Muscle layer of colon (tissue), 2 donors: Measurements from ENCODE around the gene CYCS.
"Not testable (repeated sequence)": the region's sequence is repeated elsewhere in the genome, so short reads cannot be mapped to it uniquely, and the experiment has no call there.

ENCODE experiments used
- H3K27ac ChIP-seq: one replicate; pipeline ENCODE4 v1.7.0; 2013; ENCODE audit warnings: low read depth, mild to moderate bottlenecking, low read length, moderate library complexity
- H3K27me3 ChIP-seq, 2 donors: one replicate each; pipeline ENCODE4 v1.7.0; 2013; ENCODE audit warnings: low read length in 2 of 2, mild to moderate bottlenecking in 2 of 2; ENCODE audit not compliant: insufficient read depth in 2 of 2, control insufficient read depth in 1 of 2
- H3K36me3 ChIP-seq: one replicate; pipeline ENCODE4 v1.7.0; 2013; ENCODE audit warnings: mild to moderate bottlenecking, low read length; ENCODE audit not compliant: insufficient read depth
- H3K4me1 ChIP-seq: one replicate; pipeline ENCODE4 v1.7.0; 2013; ENCODE audit warnings: mild to moderate bottlenecking, low read length; ENCODE audit not compliant: insufficient read depth
- H3K4me3 ChIP-seq, 2 donors: one replicate each; pipeline ENCODE4 v1.7.0; 2013; ENCODE audit warnings: low read length in 2 of 2, low read depth in 1 of 2, mild to moderate bottlenecking in 1 of 2, moderate library complexity in 1 of 2
- H3K9ac ChIP-seq: one replicate; pipeline ENCODE4 v1.7.0; 2013; ENCODE audit warnings: low read length
- H3K9me3 ChIP-seq: one replicate; pipeline ENCODE4 v1.7.0; 2013; ENCODE audit warnings: mild to moderate bottlenecking, low read length
- donor health status: abdominal sarcoma.
- donor health status: Adenocarcinoma of cecum.

The CYCS gene

GRCh38 chr7:25091176-25091575 lies 33.9 kb downstream of the CYCS start:
- Histone ChIP-seq H3K36me3 (no peaks in the 10 kb centered on the region), H3K27me3 (no peaks in the 10 kb centered on the region), H3K9ac (no peak overlapping the region), H3K4me3 (no peak overlapping the region), H3K9me3 (no peaks in the 10 kb centered on the region), H3K4me1 (no peaks in the 10 kb centered on the region), H3K27ac (no peak overlapping the region)

GRCh38 chr7:25090374-25090773 lies 34.7 kb downstream of the CYCS start:
- Histone ChIP-seq H3K36me3 (no peaks in the 10 kb centered on the region), H3K9ac (no peak overlapping the region), H3K4me3 (no peak overlapping the region), H3K27ac (no peak overlapping the region), H3K4me1 (no peaks in the 10 kb centered on the region), H3K9me3 (no peaks in the 10 kb centered on the region), H3K27me3 (no peaks in the 10 kb centered on the region)

GRCh38 chr7:25087855-25088254 lies 37.2 kb downstream of the CYCS start:
- no peaks in the 10 kb centered on the region for H3K36me3 ChIP-seq
- no peaks in the 10 kb centered on the region for H3K4me1 ChIP-seq
- no peak overlapping the region for H3K9ac ChIP-seq
- H3K9me3 ChIP-seq: no peaks in the 10 kb centered on the region
- H3K4me3 ChIP-seq: no peak overlapping the region
- no peak overlapping the region for H3K27ac ChIP-seq
- no peaks in the 10 kb centered on the region for H3K27me3 ChIP-seq

GRCh38 chr7:25084821-25085220 lies 40.2 kb downstream of the CYCS start:
- Histone ChIP-seq H3K27ac (no peak overlapping the region), H3K4me3 (no peak overlapping the region), H3K4me1 (no peaks in the 10 kb centered on the region), H3K27me3 (no peaks in the 10 kb centered on the region), H3K9ac (no peak overlapping the region), H3K36me3 (no peaks in the 10 kb centered on the region), H3K9me3 (no peaks in the 10 kb centered on the region)

- Histone ChIP-seq H3K27ac (no peak overlapping the region), H3K27me3 (no peaks in the 10 kb centered on the region)
Observed at GRCh38 chr7:25083201-25083600, 41.9 kb downstream of the CYCS start.

GRCh38 chr7:25082041-25082440 lies 43.0 kb downstream of the CYCS start:
- H3K9ac ChIP-seq, H3K27me3 ChIP-seq, H3K4me3 ChIP-seq, H3K9me3 ChIP-seq, H3K27ac ChIP-seq, H3K36me3 ChIP-seq, H3K4me1 ChIP-seq: not testable (repeated sequence)

More at GRCh38 chr7:25083201-25083600, 41.9 kb downstream of the CYCS start:
- Histone ChIP-seq H3K4me1 (no peaks in the 10 kb centered on the region), H3K9ac (no peak overlapping the region), H3K36me3 (no peaks in the 10 kb centered on the region), H3K9me3 (no peaks in the 10 kb centered on the region), H3K4me3 (no peak overlapping the region)

GRCh38 chr7:25077096-25077495 lies 48.0 kb downstream of the CYCS start:
- no peaks in the 10 kb centered on the region for H3K4me1 ChIP-seq
- no peaks in the 10 kb centered on the region for H3K27me3 ChIP-seq
- H3K9ac ChIP-seq: no peak overlapping the region
- no peak overlapping the region for H3K4me3 ChIP-seq
- no peaks in the 10 kb centered on the region for H3K9me3 ChIP-seq
- H3K36me3 ChIP-seq: no peaks in the 10 kb centered on the region
- no peak overlapping the region for H3K27ac ChIP-seq

- H3K4me3 ChIP-seq: no peak overlapping the region
- no peaks in the 10 kb centered on the region for H3K27me3 ChIP-seq
- no peaks in the 10 kb centered on the region for H3K9me3 ChIP-seq
- no peak overlapping the region for H3K9ac ChIP-seq
- H3K36me3 ChIP-seq: no peaks in the 10 kb centered on the region
- H3K4me1 ChIP-seq: no peaks in the 10 kb centered on the region
- H3K27ac ChIP-seq: no peak overlapping the region
Observed at GRCh38 chr7:25075459-25075858, 49.6 kb downstream of the CYCS start.

GRCh38 chr7:25073451-25073850 lies 51.6 kb downstream of the CYCS start:
- H3K9me3 ChIP-seq: no peaks in the 10 kb centered on the region
- H3K4me1 ChIP-seq: no peaks in the 10 kb centered on the region
- H3K4me3 ChIP-seq: no peak overlapping the region
- H3K27me3 ChIP-seq: no peaks in the 10 kb centered on the region
- no peaks in the 10 kb centered on the region for H3K36me3 ChIP-seq
- no peak overlapping the region for H3K27ac ChIP-seq
- H3K9ac ChIP-seq: no peak overlapping the region
